Hepatocyte (in vitro differentiated cells): Measurements from ENCODE around the gene PITHD1. TPM values are rescaled to one million over a fixed set of nuclear protein-coding genes. Genes with fewer than 3 reads are reported as not detected.

Source experiments
- DNase-seq: peaks from one replicate; pipeline ENCODE4 v3.0.0-alpha.2; 2016; ENCODE audit warnings: low spot score
- H2AFZ ChIP-seq: fragments of 200-600 bp; sonication (generic); 2 replicates; pipeline ENCODE4 v1.6.0; 2016; ENCODE audit warnings: antibody characterized with exemption, mild to moderate bottlenecking
- H3K27ac ChIP-seq: fragments of 200-600 bp; sonication (generic); 2 replicates; pipeline ENCODE4 v1.5.1; 2016; ENCODE audit warnings: mild to moderate bottlenecking
- H3K27me3 ChIP-seq: fragments of 200-600 bp; sonication (generic); 2 replicates; pipeline ENCODE4 v1.6.1; 2016
- H3K36me3 ChIP-seq: fragments of 200-600 bp; sonication (generic); replicated peaks from 2 replicates; pipeline ENCODE4 v1.5.1; 2016; ENCODE audit warnings: low read depth; ENCODE audit not compliant: insufficient read depth
- H3K4me1 ChIP-seq: fragments of 200-600 bp; sonication (generic); 2 replicates; pipeline ENCODE4 v1.5.1; 2016; ENCODE audit warnings: mild to moderate bottlenecking, moderate library complexity; ENCODE audit not compliant: insufficient read depth
- H3K4me2 ChIP-seq: fragments of 200-600 bp; sonication (generic); 2 replicates; pipeline ENCODE4 v1.6.0; 2016
- H3K4me3 ChIP-seq: fragments of 200-600 bp; sonication (generic); 2 replicates; pipeline ENCODE4 v1.5.1; 2016; ENCODE audit warnings: mild to moderate bottlenecking
- H3K79me2 ChIP-seq: fragments of 200-600 bp; sonication (generic); 2 replicates; pipeline ENCODE4 v1.6.0; 2017; ENCODE audit warnings: mild to moderate bottlenecking
- H3K9me2 ChIP-seq: fragments of 200-600 bp; sonication (generic); replicated peaks from 2 replicates; pipeline ENCODE4 v1.6.0; 2017; ENCODE audit warnings: mild to moderate bottlenecking; ENCODE audit not compliant: insufficient read depth
- H3K9me3 ChIP-seq: fragments of 200-600 bp; sonication (generic); 2 replicates; pipeline ENCODE4 v1.5.1; 2016; ENCODE audit warnings: low read depth, mild to moderate bottlenecking
- H4K20me1 ChIP-seq: fragments of 200-600 bp; sonication (generic); 2 replicates; pipeline ENCODE4 v1.6.0; 2016; ENCODE audit warnings: mild to moderate bottlenecking; ENCODE audit not compliant: insufficient read depth, poor library complexity, severe bottlenecking
- EZH2 ChIP-seq: fragments of 200-600 bp; sonication (generic); IDR thresholded peaks from 2 replicates; pipeline ENCODE4 v1.6.1; 2016; ENCODE audit warnings: antibody characterized with exemption, mild to moderate bottlenecking, borderline replicate concordance
- EZH2phosphoT487 ChIP-seq: fragments of 200-600 bp; sonication (generic); IDR thresholded peaks from one replicate; pipeline ENCODE4 v1.6.1; 2018; ENCODE audit warnings: antibody characterized with exemption, mild to moderate bottlenecking, low read depth, moderate library complexity; ENCODE audit not compliant: unreplicated experiment, severe bottlenecking
- WGBS: methylation state at CpG from one replicate; pipeline ENCODE4 v1.1.6; 2016; ENCODE audit warnings: low lambda C conversion rate; ENCODE audit errors: missing lambda C conversion rate; 5-methylcytosine and 5-hydroxymethylcytosine counted together
- polyA plus RNA-seq: library from polyadenylated mRNA; unstranded; fragments of >200 nt; fragmentation: Nextera tagmentation; extraction: Ambion mirVana; gene quantifications from 2 replicates; pipeline ENCODE4 v1.2.1, GENCODE V29; 2016
- total RNA-seq: library from RNA; depleted of rRNA; stranded (reverse); fragments of >200 nt; gene quantifications from 2 replicates; pipeline ENCODE4 v1.2.3, GENCODE V29; 2014
- TF ChIP-seq, protein P1 (sequence below): fragments of 200-600 bp; sonication (generic); IDR thresholded peaks from 2 replicates; pipeline ENCODE4 v1.5.1; 2016; ENCODE audit warnings: antibody characterized with exemption, mild to moderate bottlenecking; ENCODE audit not compliant: poor library complexity

The PITHD1 gene
- total and polyA plus RNA-seq, 2 experiments from 2014 or later = 29.3 to 49.4 TPM

DNA sequence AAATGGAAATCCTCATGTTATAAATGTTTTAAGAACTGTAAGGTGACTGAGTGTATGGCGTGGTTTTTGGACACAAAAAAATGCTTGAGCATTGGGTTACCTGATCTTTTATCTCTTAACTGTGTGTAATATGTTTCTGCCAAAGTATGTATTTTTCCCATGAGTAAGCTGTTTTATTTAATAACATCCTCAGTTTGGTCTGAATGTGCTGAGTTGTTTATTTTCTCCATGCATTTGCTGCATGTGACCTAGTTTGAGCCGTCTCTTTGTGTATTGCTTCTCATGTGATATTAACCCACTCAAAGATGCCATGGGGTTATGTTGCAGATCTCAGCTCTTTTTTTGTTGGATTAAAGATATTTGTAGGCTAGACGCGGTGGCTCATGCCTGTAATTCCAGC is 6.6 kb downstream of the PITHD1 start:
- Histone ChIP-seq H3K9me3 (no peaks in the 10 kb centered on the region), H3K4me3 (no peak overlapping the region), H3K27me3 (no peaks in the 10 kb centered on the region), H3K79me2 (peaks cover 45% of the 10 kb centered on the region), H3K4me1 (no peaks in the 10 kb centered on the region), H2AFZ (no peak overlapping the region), H3K27ac (no peak overlapping the region), H3K36me3 (no peaks in the 10 kb centered on the region), H4K20me1 (no peaks in the 10 kb centered on the region), H3K9me2 (no peaks in the 10 kb centered on the region), H3K4me2 (no peak overlapping the region)
- 91% methylated on average over 4 of the region's 4 CpGs for WGBS
- DNase-seq = no peak
- TF ChIP-seq EZH2phosphoT487 (no peak), EZH2 (no peak)
- TF ChIP-seq, protein P1, sequence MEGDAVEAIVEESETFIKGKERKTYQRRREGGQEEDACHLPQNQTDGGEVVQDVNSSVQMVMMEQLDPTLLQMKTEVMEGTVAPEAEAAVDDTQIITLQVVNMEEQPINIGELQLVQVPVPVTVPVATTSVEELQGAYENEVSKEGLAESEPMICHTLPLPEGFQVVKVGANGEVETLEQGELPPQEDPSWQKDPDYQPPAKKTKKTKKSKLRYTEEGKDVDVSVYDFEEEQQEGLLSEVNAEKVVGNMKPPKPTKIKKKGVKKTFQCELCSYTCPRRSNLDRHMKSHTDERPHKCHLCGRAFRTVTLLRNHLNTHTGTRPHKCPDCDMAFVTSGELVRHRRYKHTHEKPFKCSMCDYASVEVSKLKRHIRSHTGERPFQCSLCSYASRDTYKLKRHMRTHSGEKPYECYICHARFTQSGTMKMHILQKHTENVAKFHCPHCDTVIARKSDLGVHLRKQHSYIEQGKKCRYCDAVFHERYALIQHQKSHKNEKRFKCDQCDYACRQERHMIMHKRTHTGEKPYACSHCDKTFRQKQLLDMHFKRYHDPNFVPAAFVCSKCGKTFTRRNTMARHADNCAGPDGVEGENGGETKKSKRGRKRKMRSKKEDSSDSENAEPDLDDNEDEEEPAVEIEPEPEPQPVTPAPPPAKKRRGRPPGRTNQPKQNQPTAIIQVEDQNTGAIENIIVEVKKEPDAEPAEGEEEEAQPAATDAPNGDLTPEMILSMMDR = no peak

DNA sequence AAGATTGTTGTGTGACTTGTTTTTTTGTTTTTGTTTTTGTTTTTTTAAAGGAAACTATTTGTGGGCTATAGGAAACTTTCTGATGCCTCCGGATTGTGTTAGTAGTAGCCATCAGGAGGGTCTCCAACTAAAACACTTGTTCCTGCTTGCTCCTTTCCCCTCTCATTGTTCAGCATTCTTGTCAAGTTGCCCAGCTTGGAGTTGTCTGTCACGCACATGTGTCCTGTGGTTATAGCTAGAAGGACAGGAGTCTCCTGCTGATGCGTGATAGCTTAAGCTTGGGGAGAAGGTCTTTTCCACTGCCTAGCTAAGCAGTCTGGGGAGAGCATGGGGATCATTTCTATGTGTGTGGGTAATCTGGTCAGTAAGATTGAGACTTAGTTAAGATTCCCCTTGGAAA is 9.5 kb downstream of the PITHD1 start:
- TF ChIP-seq EZH2phosphoT487 (no peak), EZH2 (no peak)
- TF ChIP-seq, protein P1 = no peak
- no peak overlapping the region for H3K4me3 ChIP-seq
- DNase-seq = no peak
- H2AFZ ChIP-seq = no peak overlapping the region
- H3K9me3 ChIP-seq = no peaks in the 10 kb centered on the region
- H3K9me2 ChIP-seq = no peaks in the 10 kb centered on the region
- H3K27ac ChIP-seq = no peak overlapping the region
- no peaks in the 10 kb centered on the region for H3K27me3 ChIP-seq
- no peaks in the 10 kb centered on the region for H3K36me3 ChIP-seq
- H3K4me2 ChIP-seq = no peak overlapping the region
- peaks cover 5% of the 10 kb centered on the region for H3K4me1 ChIP-seq
- no peaks in the 10 kb centered on the region for H4K20me1 ChIP-seq
- 99% methylated on average over 3 of the region's 3 CpGs for WGBS
- peaks cover 34% of the 10 kb centered on the region for H3K79me2 ChIP-seq

- H2AFZ ChIP-seq = no peak overlapping the region
- peaks cover 10% of the 10 kb centered on the region for H3K4me1 ChIP-seq
- peaks cover 34% of the 10 kb centered on the region for H3K79me2 ChIP-seq
- H3K4me3 ChIP-seq = no peak overlapping the region
- no peaks in the 10 kb centered on the region for H4K20me1 ChIP-seq
- no peak for TF ChIP-seq EZH2phosphoT487
- no peak for TF ChIP-seq EZH2
- TF ChIP-seq, protein P1 = no peak
- no peak overlapping the region for H3K4me2 ChIP-seq
- no peaks in the 10 kb centered on the region for H3K9me2 ChIP-seq
- no peak overlapping the region for H3K27ac ChIP-seq
- H3K9me3 ChIP-seq = no peaks in the 10 kb centered on the region
- H3K27me3 ChIP-seq = no peaks in the 10 kb centered on the region
- no peak for DNase-seq
- 96% methylated on average over 3 of the region's 3 CpGs for WGBS
- no peaks in the 10 kb centered on the region for H3K36me3 ChIP-seq
Measured at GRCh38 chr1:23788695-23789094, 10.5 kb downstream of the PITHD1 start.
